ENCODE data around the gene CYP2A7.
"Not testable (repeated sequence)": the region's sequence is repeated elsewhere in the genome, so short reads cannot be mapped to it uniquely, and the experiment has no call there.

Gene CYP2A7

GRCh38 chr19:40899964-40900363 lies 17.9 kb upstream of the CYP2A7 start:
- not testable (repeated sequence) for DNase-seq (ENCODE audit: low spot score)

- DNase-seq (ENCODE audit: low spot score): not testable (repeated sequence)
Measured at GRCh38 chr19:40896843-40897789, 15.1 kb upstream of the CYP2A7 start.

- DNase-seq (ENCODE audit: low spot score): no peak
Measured at GRCh38 chr19:40896418-40896796, 14.4 kb upstream of the CYP2A7 start.

GRCh38 chr19:40893112-40893511 lies 11.1 kb upstream of the CYP2A7 start:
- DNase-seq (ENCODE audit: low spot score): no peak

DNA sequence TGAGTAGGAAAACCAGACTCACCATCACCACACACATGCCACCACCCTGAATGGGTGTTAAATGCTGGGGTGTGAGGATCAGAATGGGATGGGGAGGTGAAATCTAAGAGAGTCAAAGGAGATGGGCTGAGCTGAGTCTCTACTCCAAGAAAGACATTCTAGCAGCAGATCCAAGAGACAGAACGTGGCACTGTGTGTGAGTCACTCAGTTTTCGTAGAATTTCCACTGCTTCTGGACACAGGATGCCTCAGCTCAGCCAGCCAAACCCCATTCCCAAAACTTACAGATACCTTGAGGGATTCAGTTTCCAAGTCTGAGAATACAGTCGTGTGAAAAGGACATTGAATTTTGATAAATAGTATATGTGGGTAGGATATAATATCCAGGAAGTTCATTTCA lies 7.3 kb upstream of the CYP2A7 start:
- no peak for DNase-seq (ENCODE audit: low spot score)

GRCh38 chr19:40888191-40888590 lies 6.2 kb upstream of the CYP2A7 start:
- DNase-seq (ENCODE audit: low spot score): no peak

- DNase-seq (ENCODE audit: low spot score): not testable (repeated sequence)
Measured at GRCh38 chr19:40884187-40884931, 2.3 kb upstream of the CYP2A7 start.

GRCh38 chr19:40879349-40879748 lies 2.7 kb downstream of the CYP2A7 start:
- not testable (repeated sequence) for DNase-seq (ENCODE audit: low spot score)

GRCh38 chr19:40875526-40875951 lies 6.5 kb downstream of the CYP2A7 start:
- peak; percentile 18 for DNase-seq (ENCODE audit: low spot score)

DNA sequence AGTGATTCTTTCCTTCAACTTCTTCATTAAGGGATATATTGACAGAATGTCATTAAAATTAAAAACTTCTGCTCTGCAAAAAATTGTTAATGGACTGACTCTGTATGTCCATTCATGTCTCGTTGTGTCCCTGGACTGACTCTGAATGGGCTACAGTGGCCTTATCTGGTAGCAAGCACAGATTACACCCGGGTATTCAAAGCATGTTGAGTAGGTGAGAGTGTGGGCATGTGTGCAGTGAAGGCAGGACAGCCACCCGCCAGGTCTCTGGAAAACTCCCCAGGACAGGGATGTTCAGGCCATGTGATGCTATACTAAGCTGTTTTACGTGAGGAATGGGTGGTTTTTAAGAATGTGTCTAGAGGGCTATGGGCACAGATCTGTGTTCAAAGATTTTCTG lies 7.2 kb downstream of the CYP2A7 start:
- not testable (repeated sequence) for DNase-seq (ENCODE audit: low spot score)

DNA sequence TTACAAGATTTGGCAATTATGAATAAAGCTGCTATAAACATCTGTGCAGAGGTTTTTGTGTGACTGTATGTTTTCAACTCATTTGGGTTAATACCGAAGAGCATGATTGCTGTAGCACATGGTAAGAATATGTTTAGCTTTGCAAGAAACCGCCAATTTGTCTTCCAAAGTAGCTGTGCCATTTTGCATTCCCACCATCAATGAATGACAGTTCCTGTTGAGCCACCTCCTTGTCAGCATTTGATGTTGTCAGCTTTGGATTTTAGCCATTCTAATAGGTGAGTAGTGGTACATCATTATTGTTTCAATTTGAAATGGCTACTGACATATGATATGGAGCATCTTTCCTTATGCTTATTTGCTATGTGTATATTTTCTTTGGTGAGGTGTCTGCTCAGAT lies 8.2 kb downstream of the CYP2A7 start:
- DNase-seq (ENCODE audit: low spot score): not testable (repeated sequence)

GRCh38 chr19:40872209-40872608 lies 9.8 kb downstream of the CYP2A7 start:
- DNase-seq (ENCODE audit: low spot score): no peak

DNA sequence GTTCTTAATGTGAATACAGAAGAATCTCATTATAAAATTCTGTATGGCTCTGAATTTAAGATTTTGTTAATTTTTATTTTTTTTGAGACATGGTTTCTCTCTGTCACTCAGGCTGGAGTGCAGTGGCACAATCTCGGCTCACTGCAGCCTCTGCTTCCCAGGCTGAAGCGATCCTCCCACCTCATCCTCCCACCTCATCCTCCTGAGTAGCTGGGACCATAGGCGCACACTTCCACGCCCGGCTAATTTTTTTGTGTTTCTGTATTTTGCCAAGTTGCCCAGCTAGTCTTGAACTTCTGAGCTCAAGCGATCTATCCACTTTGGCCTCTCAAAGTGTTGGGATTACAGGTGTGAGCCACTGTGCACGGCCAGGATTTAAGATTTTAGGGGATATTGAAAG lies 14.3 kb downstream of the CYP2A7 start:
- no peak for DNase-seq (ENCODE audit: low spot score)

DNA sequence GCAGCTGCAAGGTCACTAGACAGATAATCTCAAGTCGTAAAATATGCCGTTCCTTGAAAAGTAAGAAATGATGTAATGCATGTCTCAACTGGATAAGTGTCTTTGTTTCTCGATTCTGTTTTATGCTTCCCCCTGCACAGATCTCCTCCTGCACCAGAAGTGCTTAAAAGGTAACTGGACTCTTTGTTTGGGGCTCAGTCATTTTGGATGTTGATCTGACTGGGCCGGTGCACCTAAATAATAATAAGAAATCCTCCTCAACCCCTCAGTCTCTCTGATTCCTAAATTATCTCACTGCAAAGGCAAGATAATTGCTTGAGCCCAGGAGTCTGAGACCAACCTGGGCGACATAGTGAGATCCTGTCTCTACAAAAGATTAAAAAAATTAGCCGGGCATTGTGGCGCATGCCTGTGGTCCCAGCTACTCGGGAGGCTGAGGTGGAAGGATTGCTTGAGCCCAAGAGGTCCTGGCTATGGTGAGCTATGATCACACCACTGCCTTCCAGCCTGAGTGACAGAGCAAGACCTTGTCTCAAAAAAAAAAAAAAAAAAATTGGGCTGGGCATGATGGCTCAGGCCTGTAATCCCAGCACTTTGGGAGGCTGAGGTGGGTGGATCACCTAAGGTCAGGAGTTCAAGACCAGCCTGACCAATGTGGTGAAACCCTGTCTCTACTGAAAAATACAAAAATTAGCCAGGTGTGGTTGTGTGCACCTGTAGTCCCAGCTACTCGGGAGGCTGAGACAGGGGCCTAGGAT lies 17.1 kb downstream of the CYP2A7 start:
- DNase-seq (ENCODE audit: low spot score): not testable (repeated sequence)

GRCh38 chr19:40862785-40863184 lies 19.2 kb downstream of the CYP2A7 start:
- DNase-seq (ENCODE audit: low spot score): peak; percentile 47

DNA sequence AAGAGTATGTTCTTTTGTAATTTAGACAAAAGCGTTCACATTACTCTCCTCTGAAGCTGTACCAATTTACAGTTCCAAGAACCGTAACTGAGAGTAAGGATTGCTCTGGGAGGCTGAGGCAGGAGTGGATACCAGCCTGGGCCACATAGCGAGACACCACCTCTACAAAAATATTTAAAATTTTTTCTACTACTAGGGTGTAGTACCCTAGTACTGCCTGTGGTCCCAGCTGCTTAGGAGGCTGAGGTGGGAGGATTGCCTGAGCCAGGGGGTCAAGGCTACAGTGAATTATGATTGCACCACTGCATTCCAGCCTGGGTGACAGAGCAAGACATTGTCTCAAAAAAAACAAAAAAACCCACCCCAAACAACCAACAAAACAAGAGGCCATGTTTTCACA lies 19.7 kb downstream of the CYP2A7 start:
- no peak for DNase-seq (ENCODE audit: low spot score)

DNA sequence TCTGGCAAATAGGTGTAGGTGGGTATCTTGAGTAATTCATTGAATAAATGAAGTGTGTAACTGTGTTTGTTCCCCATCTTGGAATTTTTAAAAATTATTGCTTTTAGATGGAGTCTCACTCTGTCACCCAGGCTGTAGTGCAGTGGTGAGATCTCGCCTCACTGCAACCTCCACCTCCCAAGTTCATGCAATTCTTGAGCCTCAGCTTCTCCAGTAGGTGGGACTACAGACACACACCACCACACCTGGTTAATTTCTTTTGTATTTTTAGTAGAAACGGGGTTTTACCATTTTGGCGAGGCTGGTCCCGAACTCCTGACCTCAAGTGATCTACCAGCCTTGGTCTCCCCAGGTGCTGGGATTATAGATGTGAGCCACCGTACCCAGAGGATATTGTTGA lies 23.9 kb downstream of the CYP2A7 start:
- DNase-seq (ENCODE audit: low spot score): no peak

DNA sequence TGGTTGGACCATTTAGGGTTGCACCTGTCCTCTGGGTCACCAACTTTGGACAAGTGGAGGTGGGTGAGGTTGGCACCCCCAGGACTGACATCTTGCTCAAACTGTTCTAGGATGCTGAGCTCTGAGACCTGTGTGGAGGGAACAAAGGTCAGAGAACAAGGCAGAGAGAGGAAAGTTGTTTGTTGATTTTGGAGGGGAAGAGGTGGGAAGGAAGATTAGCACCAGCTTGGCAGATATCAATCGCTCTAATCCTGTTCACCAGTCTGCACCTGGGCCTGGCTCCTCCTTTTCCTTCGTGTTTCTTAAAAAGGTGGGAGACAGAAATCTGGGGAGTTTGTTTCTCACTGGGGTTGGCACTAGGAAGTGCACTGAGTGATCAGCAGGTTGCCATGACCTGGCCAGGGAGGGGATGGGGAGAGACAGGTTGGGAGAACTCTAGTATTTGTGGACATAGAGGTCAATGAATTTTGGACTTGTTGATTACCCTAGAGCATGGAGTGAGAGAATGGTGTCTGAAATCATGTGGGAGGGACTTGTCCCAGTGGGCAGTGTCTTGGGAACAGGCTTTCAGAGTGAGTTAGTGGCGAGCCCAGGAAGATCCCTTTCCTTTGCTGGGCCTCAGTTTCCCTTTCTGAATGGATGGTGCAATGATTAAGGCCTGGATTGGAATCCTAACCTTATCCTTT lies 29.4 kb downstream of the CYP2A7 start:
- DNase-seq (ENCODE audit: low spot score): not testable (repeated sequence)

- DNase-seq (ENCODE audit: low spot score): not testable (repeated sequence)
Measured at GRCh38 chr19:40850277-40850676, 31.8 kb downstream of the CYP2A7 start, which contains the start of gene CYP2A6. CYP2A6 (minus strand) TSS chr19:40850447; CDS start chr19:40850426, 21 bp downstream.

- not testable (repeated sequence) for DNase-seq (ENCODE audit: low spot score)
Measured at GRCh38 chr19:40846722-40847121, 35.3 kb downstream of the CYP2A7 start.

DNA sequence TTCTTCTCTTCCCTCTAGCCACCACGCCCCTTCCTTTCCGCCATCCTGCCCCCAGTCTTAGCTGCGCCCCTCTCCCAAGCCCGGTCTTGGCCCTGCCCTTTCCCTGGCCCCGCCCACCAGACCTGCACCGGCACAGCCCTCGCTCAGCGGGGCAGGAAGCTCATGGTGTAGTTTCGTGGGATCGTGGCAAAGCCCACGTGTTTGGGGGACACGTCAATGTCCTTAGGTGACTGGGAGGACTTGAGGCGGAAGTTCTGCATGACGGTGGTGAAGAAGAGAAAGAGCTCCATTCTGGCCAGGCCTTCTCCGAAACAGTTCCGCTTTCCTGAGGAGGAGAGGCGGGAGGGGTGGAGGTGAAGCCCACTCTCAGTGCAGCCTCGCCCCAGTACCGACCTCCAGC lies 38.4 kb downstream of the CYP2A7 start:
- DNase-seq (ENCODE audit: low spot score): not testable (repeated sequence)
